Activated gamma-delta T cell (primary cell): Measurements from ENCODE around the gene NCOA1.
"Not testable (repeated sequence)": the region's sequence is repeated elsewhere in the genome, so short reads cannot be mapped to it uniquely, and the experiment has no call there.

Experiments used
- DNase-seq: peaks from one replicate; lab custom pipeline; 2025; lab: John Stamatoyannopoulos, UW

Gene NCOA1

GRCh38 chr2:24474053-24474452, 17.0 kb upstream of the NCOA1 start:
- DNase-seq: no peak

GRCh38 chr2:24477229-24477628, 13.8 kb upstream of the NCOA1 start:
- DNase-seq: no peak

GRCh38 chr2:24478243-24478642, 12.8 kb upstream of the NCOA1 start:
- DNase-seq: no peak

DNA sequence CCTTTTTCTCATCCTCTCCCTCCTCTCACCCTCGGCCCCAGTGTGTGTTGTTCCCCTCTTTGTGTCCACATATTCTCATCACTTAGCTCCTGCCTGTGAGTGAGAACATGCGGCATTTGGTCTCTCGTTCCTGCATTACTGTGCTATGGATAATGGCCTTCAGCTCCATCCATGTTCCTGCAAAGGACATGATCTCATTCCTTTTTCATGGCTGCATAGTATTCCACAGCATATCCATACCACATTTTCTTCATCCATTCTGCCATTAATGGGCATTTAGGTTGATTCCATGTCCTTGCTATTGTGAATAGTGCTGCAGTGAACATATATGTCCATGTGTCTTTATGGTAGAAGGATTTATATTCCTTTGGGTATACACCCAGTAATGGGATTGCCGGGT, 10.8 kb upstream of the NCOA1 start:
- DNase-seq: no peak

- DNase-seq: no peak
Measured at GRCh38 chr2:24482251-24482971, 8.6 kb upstream of the NCOA1 start.

GRCh38 chr2:24482972-24483300, 8.1 kb upstream of the NCOA1 start:
- DNase-seq: no peak

GRCh38 chr2:24484677-24485076, 6.4 kb upstream of the NCOA1 start:
- DNase-seq: not testable (repeated sequence)

GRCh38 chr2:24485197-24485596, 5.9 kb upstream of the NCOA1 start:
- DNase-seq: no peak

GRCh38 chr2:24486636-24487205, 4.3 kb upstream of the NCOA1 start:
- no peak for DNase-seq

DNA sequence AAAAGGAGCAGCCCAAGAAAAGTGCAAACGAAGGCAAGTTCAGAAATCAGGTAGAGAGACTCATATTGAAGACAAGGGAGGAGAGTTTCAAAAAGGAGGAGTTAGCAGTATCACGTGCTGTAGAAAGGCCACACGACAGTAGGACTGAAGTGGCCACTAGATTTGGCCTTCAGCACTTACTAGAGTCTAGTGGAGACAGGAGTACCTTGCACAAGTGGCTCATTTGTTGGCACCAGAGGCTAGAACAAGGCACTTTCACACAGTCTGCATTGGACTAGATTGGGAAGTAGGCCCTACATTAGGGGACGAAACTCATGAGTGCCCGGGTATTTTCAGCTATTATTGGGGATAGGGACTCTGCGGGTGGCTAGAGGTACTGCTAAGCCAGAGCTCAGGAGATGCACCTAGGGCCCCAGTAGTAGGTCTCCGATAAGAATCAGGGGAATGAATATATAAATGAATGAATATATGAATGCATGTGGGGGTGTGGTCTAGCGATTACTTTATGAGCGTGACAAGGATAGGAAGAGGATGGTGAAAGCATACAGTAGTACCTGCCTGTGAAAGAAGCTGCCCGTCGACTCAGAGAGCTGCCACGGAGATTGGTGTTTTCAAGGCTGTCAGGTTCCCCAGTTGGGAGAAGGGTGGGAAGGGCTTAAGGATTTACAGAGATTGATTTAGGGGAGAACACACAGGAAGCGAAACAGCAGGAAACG, 1.4 kb upstream of the NCOA1 start:
- no peak for DNase-seq

DNA sequence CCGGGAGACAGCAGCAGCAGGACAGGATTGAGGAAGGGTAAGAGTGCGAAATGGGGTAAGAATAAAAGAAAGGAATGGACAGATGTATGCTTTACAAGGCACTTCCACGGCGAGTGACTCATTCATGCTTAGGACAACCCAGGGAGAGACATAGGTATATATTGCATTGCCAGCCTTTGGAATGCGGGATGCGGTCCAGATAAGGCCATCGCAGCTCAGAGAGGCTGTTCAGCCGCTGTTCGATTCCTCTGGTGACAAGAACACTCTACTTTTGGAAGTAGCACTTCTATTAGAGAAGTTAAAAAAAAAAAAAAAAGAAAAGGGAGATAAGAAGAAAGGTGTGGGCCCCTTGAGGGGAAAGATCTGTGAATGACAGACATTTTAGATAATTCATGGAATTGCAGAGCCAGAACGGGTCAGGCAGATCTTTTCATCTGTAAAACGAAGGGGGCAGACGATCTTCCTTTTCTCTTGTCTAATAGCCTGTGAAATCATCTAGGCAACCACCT, 819 bp upstream of the NCOA1 start:
- DNase-seq: no peak

GRCh38 chr2:24491542-24492420, 727 bp downstream of the NCOA1 start:
- peak; percentile 70 for DNase-seq

DNA sequence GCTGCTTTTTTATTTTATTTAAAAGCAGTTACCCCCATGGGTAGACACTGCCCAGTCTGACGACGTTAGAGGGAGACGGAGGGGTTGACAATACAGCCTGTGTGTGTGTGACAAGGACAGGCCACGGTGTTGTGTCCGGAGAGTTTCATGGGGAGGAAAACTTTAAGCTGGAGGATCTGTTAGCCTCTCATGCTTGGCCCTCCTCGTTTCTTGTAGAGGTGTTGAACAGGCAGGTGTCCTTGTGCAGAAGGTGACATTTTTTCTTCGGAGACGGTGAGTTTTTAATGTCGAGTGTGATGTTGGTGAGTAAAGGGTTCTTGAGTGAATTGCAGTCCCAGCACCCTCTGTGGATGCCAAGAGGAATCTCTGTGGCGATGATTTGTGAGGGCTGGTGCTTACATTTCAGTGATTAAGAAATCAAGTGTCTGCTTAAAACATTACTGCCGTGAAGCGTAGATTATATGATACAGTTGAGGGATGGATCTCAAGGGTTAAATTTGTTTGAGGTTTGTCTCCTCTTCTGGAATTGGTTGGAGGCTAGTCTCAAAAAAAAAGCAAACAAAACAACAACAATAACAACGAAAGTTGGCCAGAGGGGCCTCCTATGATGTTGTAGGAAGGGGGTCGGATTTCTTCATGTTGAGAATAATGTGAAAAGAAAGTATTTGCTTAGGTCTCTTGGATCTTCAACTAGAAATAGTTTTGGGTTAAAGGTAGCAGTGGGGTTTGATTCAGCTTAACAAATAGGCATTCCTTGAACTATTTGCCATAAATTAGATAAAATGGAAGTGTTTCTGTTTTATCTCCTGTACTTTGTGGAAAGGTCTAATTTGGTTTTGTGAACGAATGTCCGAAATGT, 1.6 kb downstream of the NCOA1 start:
- DNase-seq: no peak

DNA sequence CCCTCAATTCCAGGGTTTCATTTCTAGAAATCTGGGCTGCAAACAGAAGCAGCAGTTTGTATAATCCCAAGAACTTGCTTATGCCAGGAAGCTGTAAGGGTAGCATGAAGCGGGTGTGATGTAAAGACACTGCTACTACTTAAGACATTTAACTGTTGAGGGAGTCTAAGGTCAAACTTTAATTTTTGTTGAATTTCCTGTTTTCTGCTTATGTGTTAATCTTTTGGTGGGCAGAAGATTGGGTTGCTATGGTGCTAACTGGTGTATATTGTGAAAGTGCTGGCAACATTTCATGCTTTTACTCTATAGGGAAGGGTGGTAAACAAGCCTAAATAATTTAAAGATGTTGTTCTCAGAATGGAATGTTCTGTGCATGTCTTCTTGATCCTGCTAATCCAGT, 2.7 kb downstream of the NCOA1 start:
- DNase-seq: no peak

GRCh38 chr2:24494410-24494809, 3.4 kb downstream of the NCOA1 start:
- no peak for DNase-seq

GRCh38 chr2:24495451-24495850, 4.4 kb downstream of the NCOA1 start:
- no peak for DNase-seq

GRCh38 chr2:24496959-24497358, 5.9 kb downstream of the NCOA1 start:
- no peak for DNase-seq

GRCh38 chr2:24497685-24498084, 6.6 kb downstream of the NCOA1 start:
- no peak for DNase-seq

DNA sequence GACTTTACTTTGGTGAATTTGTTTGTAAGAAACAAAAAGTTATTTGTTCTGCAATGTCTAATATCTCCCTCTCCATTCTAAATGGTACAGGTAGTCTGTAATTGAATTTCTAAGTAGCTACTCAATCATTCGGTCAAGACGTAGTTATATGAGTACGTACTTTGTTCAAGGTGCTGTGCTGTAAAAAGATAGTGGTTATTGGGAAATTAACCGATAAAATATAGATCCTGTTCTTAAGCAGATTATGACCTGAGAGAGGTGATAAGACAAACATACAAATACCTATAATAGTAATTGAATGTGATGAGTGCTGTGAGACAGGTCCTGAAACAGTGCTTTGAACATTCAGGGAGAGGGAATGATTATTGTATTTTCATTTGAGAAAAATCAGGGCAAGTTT, 7.1 kb downstream of the NCOA1 start:
- DNase-seq: no peak

- no peak for DNase-seq
Measured at GRCh38 chr2:24501813-24502212, 10.8 kb downstream of the NCOA1 start.

- no peak for DNase-seq
Measured at GRCh38 chr2:24505534-24506275, 14.7 kb downstream of the NCOA1 start.
